HuH-7 (cell line): ENCODE data around the gene DNASE1L2.
A peak's percentile ranks its signal among the peaks of the same experiment; 100 is the strongest.
"Not testable (repeated sequence)": the region's sequence is repeated elsewhere in the genome, so short reads cannot be mapped to it uniquely, and the experiment has no call there.

Experiments
- DNase-seq: peaks from one replicate; pipeline ENCODE4 v3.0.0; 2011; ENCODE audit warnings: low spot score

Gene DNASE1L2

GRCh38 chr16:2240331-2240730, 4.1 kb downstream of the DNASE1L2 start:
- not testable (repeated sequence) for DNase-seq

GRCh38 chr16:2242598-2242997, 6.4 kb downstream of the DNASE1L2 start:
- DNase-seq, result no peak

- DNase-seq, result peak; percentile 73
Observed at GRCh38 chr16:2243031-2243528, 6.8 kb downstream of the DNASE1L2 start.

GRCh38 chr16:2243781-2244180, 7.5 kb downstream of the DNASE1L2 start:
- no peak for DNase-seq

GRCh38 chr16:2244301-2244700, 8.1 kb downstream of the DNASE1L2 start:
- no peak for DNase-seq

- no peak for DNase-seq
Observed at GRCh38 chr16:2244926-2245795, 8.9 kb downstream of the DNASE1L2 start.

GRCh38 chr16:2246301-2246885, 10.1 kb downstream of the DNASE1L2 start:
- no peak for DNase-seq

- no peak for DNase-seq
Observed at GRCh38 chr16:2250652-2251295, 14.5 kb downstream of the DNASE1L2 start.

GRCh38 chr16:2251296-2252111, 15.3 kb downstream of the DNASE1L2 start, which contains the start of gene ECI1:
Gene ECI1, minus strand, starts transcription at chr16:2251587. Its CDS starts 21 bp downstream, at chr16:2251566.
- peak; percentile 98 for DNase-seq

GRCh38 chr16:2252806-2253148, 16.5 kb downstream of the DNASE1L2 start:
- DNase-seq, result no peak

- no peak for DNase-seq
Observed at GRCh38 chr16:2253293-2253692, 17.0 kb downstream of the DNASE1L2 start.

GRCh38 chr16:2256531-2257140, 20.4 kb downstream of the DNASE1L2 start:
- no peak for DNase-seq

- DNase-seq, result no peak
Observed at GRCh38 chr16:2257726-2258125, 21.5 kb downstream of the DNASE1L2 start.

- not testable (repeated sequence) for DNase-seq
Observed at GRCh38 chr16:2258530-2258929, 22.3 kb downstream of the DNASE1L2 start.

GRCh38 chr16:2260250-2260649, 24.0 kb downstream of the DNASE1L2 start:
- no peak for DNase-seq

GRCh38 chr16:2263026-2263425, 26.8 kb downstream of the DNASE1L2 start:
- DNase-seq, result not testable (repeated sequence)

- not testable (repeated sequence) for DNase-seq
Observed at GRCh38 chr16:2266887-2267286, 30.6 kb downstream of the DNASE1L2 start.

GRCh38 chr16:2267505-2267912, 31.3 kb downstream of the DNASE1L2 start:
- DNase-seq, result peak; percentile 52

- DNase-seq, result peak; percentile 98
Observed at GRCh38 chr16:2267913-2268666, 31.8 kb downstream of the DNASE1L2 start, which contains the start of gene RNPS1. Gene RNPS1, minus strand, starts transcription at chr16:2268126. Its CDS starts 3,483 bp downstream, at chr16:2264643.

GRCh38 chr16:2270070-2270462, 33.8 kb downstream of the DNASE1L2 start:
- no peak for DNase-seq
